ENCODE results near the gene DGKI.
"Not testable (repeated sequence)": the region's sequence is repeated elsewhere in the genome, so short reads cannot be mapped to it uniquely, and the experiment has no call there.

The DGKI gene

DNA sequence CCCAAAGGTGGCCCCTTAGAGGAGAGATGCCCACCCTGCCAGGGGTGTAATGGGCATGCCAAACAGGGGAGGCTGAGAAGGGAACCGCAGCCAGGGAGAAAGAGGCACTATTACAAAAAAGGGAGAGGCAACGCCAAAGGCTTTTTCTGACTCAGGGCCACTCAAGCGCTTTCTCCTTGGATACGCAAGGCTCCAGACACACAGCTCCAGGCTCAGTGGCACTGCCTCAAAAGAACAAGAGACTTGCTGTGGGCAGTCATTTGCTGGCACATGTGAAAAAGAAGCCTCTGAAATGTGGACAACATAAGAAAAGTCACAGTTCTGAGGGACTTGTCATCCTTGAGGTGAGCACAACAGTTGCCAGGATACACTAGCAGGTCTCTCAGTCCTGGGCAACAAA, 128.4 kb downstream of the DGKI start:
- TF ChIP-seq, protein P1, sequence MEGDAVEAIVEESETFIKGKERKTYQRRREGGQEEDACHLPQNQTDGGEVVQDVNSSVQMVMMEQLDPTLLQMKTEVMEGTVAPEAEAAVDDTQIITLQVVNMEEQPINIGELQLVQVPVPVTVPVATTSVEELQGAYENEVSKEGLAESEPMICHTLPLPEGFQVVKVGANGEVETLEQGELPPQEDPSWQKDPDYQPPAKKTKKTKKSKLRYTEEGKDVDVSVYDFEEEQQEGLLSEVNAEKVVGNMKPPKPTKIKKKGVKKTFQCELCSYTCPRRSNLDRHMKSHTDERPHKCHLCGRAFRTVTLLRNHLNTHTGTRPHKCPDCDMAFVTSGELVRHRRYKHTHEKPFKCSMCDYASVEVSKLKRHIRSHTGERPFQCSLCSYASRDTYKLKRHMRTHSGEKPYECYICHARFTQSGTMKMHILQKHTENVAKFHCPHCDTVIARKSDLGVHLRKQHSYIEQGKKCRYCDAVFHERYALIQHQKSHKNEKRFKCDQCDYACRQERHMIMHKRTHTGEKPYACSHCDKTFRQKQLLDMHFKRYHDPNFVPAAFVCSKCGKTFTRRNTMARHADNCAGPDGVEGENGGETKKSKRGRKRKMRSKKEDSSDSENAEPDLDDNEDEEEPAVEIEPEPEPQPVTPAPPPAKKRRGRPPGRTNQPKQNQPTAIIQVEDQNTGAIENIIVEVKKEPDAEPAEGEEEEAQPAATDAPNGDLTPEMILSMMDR (IDR thresholded peaks at IDR 0.05; ENCODE audit: low read depth, low read length) = no peak
- H3K4me3 ChIP-seq (ENCODE audit: low read depth, low read length) = no peak overlapping the region

DNA sequence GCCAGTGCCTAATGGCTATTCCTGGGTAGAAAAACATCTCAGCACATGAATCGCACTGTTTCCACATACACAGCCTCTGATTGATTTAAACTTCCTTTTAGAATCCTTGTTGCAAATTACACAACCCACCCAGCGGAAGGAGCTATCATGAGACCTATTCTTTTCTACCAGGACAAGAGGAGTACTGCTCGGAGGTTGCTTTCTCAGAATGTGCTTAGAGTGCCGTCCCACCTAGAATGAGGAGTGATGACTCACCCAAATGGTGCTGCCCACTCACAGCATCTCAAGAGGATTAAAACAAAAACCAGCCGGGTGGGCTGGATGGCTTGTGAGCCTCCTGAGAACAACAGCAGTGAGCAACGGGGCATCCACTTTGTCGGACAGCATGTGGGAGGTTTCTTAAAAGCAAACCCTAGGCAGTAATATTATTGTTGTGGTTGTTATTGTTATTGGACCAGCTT, 128.9 kb downstream of the DGKI start:
- TF ChIP-seq, protein P1 (IDR thresholded peaks at IDR 0.05; ENCODE audit: low read depth, low read length) = no peak
- H3K4me3 ChIP-seq (ENCODE audit: low read depth, low read length) = no peak overlapping the region

DNA sequence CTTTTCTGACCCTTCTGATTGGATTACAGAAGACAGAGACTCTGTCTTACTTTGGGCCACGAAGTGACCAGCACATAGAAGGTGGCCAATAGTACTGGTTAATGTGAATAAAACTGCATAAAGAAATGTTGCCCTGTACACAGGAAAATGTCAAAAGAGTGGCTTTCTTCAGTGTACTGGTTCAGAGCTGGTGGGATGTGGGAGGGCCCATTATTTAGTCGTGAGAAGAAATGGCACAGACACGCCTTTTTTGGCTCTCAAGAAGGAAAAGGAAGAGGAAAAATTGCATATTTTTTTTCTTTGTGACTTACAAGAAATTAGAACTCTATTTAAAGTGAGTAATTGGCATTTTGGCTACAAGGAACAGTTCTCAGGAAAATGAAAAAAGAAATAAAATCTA, 129.7 kb downstream of the DGKI start:
- TF ChIP-seq, protein P1 (IDR thresholded peaks at IDR 0.05; ENCODE audit: low read depth, low read length) = no peak
- no peak overlapping the region for H3K4me3 ChIP-seq (ENCODE audit: low read depth, low read length)

DNA sequence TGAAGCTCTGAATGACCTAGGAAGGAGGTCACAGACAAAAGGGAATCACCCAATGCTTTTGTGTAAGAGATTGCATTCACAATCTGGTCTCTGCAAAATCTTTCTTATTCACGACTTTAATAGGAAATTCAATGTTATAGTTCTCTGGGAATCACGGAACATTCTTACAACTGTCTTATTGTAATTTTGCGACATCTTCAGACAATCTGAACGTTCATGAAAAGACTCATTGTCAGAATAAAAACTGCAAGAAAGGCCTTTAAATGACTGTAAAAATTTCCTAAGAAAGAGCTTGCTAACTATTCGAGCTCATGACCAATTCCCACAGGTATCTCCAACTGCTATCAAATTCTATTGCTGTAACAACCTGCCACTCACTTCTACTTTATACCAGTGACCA, 130.7 kb downstream of the DGKI start:
- no peak overlapping the region for H3K4me3 ChIP-seq (ENCODE audit: low read depth, low read length)
- TF ChIP-seq, protein P1 (IDR thresholded peaks at IDR 0.05; ENCODE audit: low read depth, low read length) = no peak

DNA sequence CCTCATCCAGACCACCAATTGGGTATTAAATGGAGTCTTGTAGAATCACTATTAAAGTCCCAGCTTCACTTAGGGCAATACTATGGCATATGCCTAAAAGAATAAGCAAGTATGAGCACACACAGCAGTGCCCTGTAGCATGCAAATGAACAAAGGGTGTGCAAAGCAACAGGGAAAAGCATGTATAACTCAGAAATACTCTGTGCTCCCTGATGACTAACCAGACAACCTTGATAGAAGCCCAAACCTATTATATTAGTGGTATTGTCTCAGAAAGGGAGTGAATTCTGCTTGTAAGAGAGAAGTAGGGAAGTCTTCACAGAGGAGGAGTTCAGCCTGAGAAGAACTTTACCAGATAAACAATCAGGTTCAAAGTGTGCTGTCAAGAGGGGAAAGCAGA, 131.2 kb downstream of the DGKI start:
- TF ChIP-seq, protein P1 (IDR thresholded peaks at IDR 0.05; ENCODE audit: low read depth, low read length) = no peak
- no peak overlapping the region for H3K4me3 ChIP-seq (ENCODE audit: low read depth, low read length)

DNA sequence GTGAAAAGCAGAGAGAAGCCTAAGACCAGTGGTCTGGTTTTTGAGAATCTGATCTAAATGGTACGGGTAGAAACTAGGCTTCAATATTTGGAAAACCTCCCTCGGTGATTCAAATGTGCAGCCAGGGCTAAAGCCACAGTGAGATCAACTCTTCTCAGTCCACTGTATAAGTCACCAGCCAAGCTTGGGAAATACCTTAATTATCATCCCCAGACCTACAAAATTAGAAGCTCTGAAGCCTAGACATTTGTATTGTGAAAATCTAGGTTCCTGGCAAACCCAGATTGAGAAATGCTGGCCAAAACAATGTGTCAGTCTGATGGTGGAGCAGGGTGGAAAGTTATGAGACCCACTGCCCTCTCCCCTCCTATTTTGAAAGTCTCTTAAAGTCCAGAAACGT, 131.7 kb downstream of the DGKI start:
- no peak overlapping the region for H3K4me3 ChIP-seq (ENCODE audit: low read depth, low read length)
- TF ChIP-seq, protein P1 (IDR thresholded peaks at IDR 0.05; ENCODE audit: low read depth, low read length) = no peak

DNA sequence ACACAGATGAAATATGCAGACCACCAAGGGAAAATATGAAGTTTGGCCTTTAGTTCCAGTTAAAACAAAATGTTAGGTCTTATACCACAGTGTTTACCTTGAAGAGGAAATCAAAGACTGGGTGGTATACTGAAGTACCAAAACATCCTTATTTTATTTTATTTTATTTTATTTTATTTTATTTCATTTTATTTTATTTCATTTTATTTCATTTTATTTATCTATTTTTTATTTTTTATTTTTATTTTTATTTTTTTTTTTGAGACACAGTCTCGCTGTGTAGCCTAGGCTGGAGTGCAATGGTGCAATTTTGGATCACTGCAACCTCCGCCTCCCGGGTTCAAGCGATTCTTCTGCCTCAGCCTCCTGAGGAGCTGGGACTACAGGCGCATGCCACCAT, 140.4 kb downstream of the DGKI start:
- H3K4me3 ChIP-seq (ENCODE audit: low read depth, low read length) = not testable (repeated sequence)

DNA sequence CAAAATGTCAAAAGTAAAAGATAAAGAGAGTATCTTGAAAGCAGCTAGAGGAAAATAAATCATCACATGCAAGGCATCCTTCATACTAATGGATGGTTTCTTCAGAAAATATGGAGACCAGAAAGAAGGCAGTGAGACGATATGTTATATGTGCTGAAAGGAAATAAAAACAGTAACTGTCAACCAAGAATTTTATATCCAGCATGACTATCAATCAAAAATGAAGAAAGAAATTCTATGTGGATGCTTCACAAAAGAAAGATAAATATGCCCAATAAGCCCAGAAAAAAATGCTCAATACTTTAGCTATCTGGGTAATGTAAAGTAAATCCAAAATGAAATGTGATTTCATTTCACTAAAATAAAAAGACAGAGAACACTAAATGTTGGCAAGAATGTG, 142.1 kb downstream of the DGKI start:
- no peak overlapping the region for H3K4me3 ChIP-seq (ENCODE audit: low read depth, low read length)
- TF ChIP-seq, protein P1 (IDR thresholded peaks at IDR 0.05; ENCODE audit: low read depth, low read length) = no peak
